GM21447 (cell line): ENCODE results near the gene SLC39A12.
"Not testable (repeated sequence)": the region's sequence is repeated elsewhere in the genome, so short reads cannot be mapped to it uniquely, and the experiment has no call there.

Experiments used
- ATAC-seq: cut with Tn5 transposase; IDR thresholded peaks from one replicate; pipeline ENCODE4 v1.9.1; 2021; ENCODE audit not compliant: unreplicated experiment

SLC39A12 gene

DNA sequence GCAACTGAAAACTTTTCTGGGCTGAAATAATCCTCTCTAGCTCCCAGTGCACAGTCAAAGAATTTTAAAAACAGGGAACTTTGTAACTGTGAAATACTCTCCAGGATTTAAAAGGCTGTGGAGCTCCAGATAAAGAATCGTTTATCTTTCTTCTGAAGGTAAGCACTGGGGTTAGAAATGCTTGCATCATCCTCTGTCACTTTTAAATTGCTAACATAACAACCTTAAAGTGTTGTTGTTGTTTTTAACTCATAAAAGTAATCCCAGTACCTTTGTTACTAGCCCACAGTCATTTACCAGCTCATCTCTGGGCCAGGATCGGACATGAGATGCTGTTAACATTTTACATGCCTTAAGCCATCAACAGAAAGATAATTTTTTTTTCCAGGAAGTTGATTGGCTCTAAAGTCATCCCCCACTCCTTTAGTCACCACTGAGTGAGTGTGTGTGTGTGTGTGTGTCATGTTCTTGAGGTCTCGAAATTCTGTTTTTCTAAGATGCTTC is at the start of gene SLC39A12:
SLC39A12 (plus strand) TSS at position 51 of the 504 bp plus-strand sequence. CDS start 1,359 bp downstream, outside the sequence.
- ATAC-seq = no peak

DNA sequence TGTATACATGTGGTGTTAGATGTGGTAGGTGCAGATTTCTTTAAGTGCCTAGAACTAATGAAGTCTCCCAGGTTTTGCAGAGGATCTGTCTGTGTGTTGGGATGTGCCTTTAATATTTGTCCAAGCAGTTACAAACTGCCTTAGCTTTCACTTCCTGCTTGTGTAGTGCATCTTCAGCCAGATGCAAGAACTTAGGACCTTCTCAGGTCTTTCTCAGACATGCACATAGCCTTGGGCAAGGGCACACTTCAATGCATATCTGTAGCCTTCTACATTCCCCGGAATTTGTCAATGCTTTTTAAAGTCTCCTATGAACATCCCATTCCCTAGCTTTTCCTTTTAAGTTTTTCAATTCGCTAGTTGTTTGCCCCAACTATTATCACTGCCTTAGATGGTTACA is 47.2 kb upstream of the SLC39A12 start:
- ATAC-seq = no peak

GRCh38 chr10:17905491-17905890 is 46.2 kb upstream of the SLC39A12 start:
- no peak for ATAC-seq

- no peak for ATAC-seq
Measured at GRCh38 chr10:17906002-17906401, 45.7 kb upstream of the SLC39A12 start.

- ATAC-seq = no peak
Measured at GRCh38 chr10:17907641-17908040, 44.1 kb upstream of the SLC39A12 start.

GRCh38 chr10:17910125-17910789 is 41.5 kb upstream of the SLC39A12 start:
- ATAC-seq = no peak

DNA sequence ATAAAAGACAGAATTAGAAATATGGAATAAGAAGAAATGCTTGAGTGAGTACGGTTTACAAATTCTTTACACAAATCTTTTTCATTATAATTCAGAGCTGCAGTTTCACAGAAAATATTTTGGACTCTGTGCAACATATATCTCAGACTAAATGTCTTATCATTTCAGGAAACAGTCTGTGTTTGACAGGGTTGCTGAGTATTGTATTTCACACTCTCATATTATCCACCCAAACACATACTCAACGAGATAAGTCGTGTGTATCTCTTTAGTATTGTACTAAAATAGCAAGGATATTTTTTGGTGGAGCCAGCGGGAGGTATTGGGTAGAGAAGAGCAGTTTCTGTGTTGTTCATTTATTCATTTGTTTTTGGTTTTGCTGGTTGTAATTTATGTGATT is 39.0 kb upstream of the SLC39A12 start:
- ATAC-seq = no peak

DNA sequence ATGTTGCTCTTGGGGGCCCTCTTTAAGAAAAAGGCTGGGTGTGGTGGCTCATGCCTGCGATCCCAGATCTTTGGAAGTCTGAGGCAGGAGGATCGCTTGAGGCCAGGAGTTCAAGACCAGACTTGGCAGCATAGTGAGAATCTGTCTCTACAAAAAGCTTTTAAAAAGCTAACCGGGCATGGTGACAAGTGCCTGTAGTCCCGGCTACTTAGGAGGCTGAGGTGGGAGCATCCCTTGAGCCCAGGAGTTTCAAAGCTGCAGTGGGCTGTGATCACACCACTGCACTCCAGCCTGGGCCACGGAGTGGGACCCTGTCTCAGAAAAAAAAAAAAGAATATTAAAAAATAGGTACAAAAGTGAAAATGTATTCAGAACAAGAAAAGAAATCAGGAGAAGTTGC is 38.1 kb upstream of the SLC39A12 start:
- no peak for ATAC-seq

- no peak for ATAC-seq
Measured at GRCh38 chr10:17914169-17915045, 37.3 kb upstream of the SLC39A12 start.

DNA sequence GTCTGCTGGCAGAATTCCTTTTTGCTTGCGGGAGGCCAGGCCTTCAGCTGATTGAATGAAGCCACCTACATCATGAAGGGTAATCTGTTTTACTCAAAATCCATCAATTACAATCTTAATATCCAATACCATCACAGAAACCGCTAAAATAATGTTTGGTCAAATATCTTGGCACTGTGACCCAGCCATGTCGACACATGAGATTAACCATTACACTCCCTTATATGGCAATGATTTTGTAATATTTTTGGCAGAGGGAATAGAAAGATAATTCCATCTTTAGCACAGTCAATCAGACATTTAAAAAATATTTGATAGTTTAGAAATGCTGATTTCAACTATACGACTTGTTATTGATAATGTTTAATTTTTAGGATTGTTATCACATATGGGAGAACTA is 36.5 kb upstream of the SLC39A12 start:
- no peak for ATAC-seq

DNA sequence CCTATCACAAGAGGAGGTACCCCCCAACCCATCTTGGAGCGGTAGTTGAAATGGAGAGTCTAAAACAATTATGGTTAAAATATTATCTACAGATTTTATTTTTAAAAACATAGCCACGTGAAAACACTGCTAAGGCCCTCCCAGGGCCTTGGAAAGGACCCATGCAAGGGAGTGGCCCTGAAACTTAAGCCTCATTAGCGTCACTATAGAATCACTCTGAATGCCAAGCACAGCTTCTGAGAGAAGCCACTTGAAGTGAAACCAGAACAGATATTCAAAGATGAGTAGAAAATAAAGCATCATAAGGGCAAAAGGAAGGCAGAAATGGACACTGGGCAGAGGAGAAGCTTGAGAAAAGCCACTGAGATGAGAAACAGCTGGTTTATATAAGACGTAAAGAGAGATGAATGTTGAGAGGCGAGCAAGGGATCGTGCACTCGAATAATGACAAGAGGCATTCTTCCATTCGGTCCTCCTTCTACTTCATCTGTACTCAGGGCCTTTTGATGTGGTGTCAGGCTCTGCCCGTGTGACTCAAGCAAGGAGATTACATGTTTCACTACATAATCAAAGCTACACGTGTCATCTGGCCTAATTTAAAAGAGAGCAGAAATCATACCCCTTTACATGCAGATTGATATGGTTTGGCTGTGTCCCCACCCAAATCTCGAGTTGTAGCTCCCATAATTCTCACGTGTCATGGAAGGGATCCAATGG is 33.4 kb upstream of the SLC39A12 start:
- ATAC-seq = no peak

DNA sequence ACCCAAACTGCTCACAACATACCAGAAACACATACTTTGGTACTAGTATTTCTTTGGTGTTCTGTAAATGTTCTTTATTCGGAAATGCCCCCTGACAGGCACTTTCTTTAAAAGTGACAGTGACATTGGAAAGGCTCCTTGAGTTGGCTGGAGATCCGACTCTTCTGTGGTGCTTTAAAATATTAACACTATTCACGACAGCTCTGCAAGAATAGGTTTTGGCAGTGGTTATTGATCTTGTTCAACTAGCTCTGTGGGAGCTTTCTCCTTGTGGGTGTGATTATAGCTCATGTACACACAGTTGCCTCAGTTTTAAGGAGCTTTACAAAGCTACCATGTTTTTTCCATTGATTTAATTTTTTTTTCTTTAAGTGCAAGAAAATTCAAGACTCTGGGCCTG is 30.3 kb upstream of the SLC39A12 start:
- ATAC-seq = no peak

DNA sequence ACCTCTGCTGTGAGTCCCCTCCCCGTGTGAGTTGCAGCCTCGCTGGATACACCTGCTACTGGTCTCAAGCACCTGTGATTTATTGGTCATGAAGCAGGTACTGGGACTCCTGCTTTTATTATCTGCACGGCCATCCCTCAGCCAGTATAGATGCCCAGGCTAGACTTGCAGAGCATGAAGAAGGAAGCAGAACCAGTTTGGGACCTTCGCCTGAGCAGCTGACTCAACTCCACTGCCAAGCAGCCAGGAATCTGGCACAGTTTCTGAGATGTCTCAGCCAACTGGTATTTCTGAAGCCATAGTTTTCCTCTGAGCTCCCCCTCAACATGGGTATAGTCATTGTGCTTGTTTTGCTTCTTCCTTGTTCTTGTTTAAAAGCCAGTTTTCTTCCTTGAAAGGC is 28.0 kb upstream of the SLC39A12 start:
- no peak for ATAC-seq

GRCh38 chr10:17943033-17943745 is 8.5 kb upstream of the SLC39A12 start:
- no peak for ATAC-seq

- not testable (repeated sequence) for ATAC-seq
Measured at GRCh38 chr10:17950269-17950668, 1.4 kb upstream of the SLC39A12 start.

DNA sequence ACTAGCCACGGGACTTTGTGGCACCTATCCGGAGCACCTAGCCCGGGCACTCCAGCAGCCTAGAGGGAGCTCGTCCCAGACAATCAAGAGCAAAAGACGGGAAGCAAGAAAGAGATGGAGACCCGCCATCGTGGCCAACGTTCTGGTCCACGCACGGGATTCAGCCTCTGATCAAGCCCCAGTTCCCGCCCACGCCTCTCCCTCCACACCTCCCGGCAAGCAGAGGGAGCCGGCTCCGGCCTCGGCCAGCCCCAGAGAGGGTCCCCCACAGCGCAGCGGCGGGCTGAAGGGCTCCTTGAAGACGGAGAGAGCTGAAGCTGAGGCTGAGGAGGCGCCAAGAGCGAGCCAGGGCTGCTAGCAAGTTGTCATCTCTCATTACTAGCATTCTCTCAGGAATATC is 992 bp upstream of the SLC39A12 start:
- ATAC-seq = no peak

GRCh38 chr10:17954372-17954771 is 2.7 kb downstream of the SLC39A12 start:
- not testable (repeated sequence) for ATAC-seq

- ATAC-seq = no peak
Measured at GRCh38 chr10:17954861-17955260, 3.1 kb downstream of the SLC39A12 start.

DNA sequence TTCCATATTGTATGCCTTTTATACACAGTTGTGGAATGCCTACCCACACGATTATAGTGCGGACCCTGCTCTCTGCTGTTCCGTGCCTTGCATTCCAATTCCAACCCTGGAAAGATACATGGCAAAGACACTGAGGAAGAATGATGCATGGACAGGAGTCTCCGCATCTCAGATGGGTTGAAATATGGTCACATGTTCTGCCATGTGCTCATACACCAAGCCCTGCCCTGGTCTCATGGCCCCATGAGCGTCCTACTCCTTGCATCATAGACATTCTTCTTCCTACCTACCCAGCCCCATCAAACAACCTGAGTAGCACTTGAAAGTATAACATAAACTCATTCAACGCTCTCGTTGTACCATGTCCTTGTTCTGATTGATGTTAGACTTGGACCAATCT is 6.3 kb downstream of the SLC39A12 start:
- no peak for ATAC-seq

- ATAC-seq = no peak
Measured at GRCh38 chr10:17959870-17960269, 8.2 kb downstream of the SLC39A12 start.
